ENCODE results near the gene RDM1.
"Not testable (repeated sequence)": the region's sequence is repeated elsewhere in the genome, so short reads cannot be mapped to it uniquely, and the experiment has no call there.

Gene RDM1

GRCh38 chr17:35930211-35931065, at the start of gene RDM1:
Gene RDM1 (minus strand): TSS chr17:35930773. CDS start chr17:35930727, 46 bp downstream.
- DNase-seq (ENCODE audit: low read depth), result no peak

GRCh38 chr17:35978346-35978745, 47.8 kb upstream of the RDM1 start:
- DNase-seq (ENCODE audit: low read depth), result no peak

- no peak for DNase-seq (ENCODE audit: low read depth)
Observed at GRCh38 chr17:35977509-35977908, 46.9 kb upstream of the RDM1 start.

GRCh38 chr17:35973333-35974260, 43.0 kb upstream of the RDM1 start:
- DNase-seq (ENCODE audit: low read depth), result no peak

- DNase-seq (ENCODE audit: low read depth), result no peak
Observed at GRCh38 chr17:35972945-35973332, 42.4 kb upstream of the RDM1 start.

- DNase-seq (ENCODE audit: low read depth), result no peak
Observed at GRCh38 chr17:35972535-35972934, 42.0 kb upstream of the RDM1 start.

- no peak for DNase-seq (ENCODE audit: low read depth)
Observed at GRCh38 chr17:35972066-35972465, 41.5 kb upstream of the RDM1 start.

- DNase-seq (ENCODE audit: low read depth), result peak; percentile 27
Observed at GRCh38 chr17:35969558-35970380, 39.2 kb upstream of the RDM1 start.

- no peak for DNase-seq (ENCODE audit: low read depth)
Observed at GRCh38 chr17:35968520-35969054, 38.0 kb upstream of the RDM1 start.

GRCh38 chr17:35965272-35965671, 34.7 kb upstream of the RDM1 start:
- DNase-seq (ENCODE audit: low read depth), result no peak

- DNase-seq (ENCODE audit: low read depth), result no peak
Observed at GRCh38 chr17:35963663-35964062, 33.1 kb upstream of the RDM1 start.

- no peak for DNase-seq (ENCODE audit: low read depth)
Observed at GRCh38 chr17:35953720-35954119, 23.1 kb upstream of the RDM1 start.

GRCh38 chr17:35949401-35949800, 18.8 kb upstream of the RDM1 start:
- no peak for DNase-seq (ENCODE audit: low read depth)

GRCh38 chr17:35948092-35948491, 17.5 kb upstream of the RDM1 start:
- no peak for DNase-seq (ENCODE audit: low read depth)

GRCh38 chr17:35947156-35947585, 16.6 kb upstream of the RDM1 start:
- DNase-seq (ENCODE audit: low read depth), result no peak

GRCh38 chr17:35944151-35944550, 13.6 kb upstream of the RDM1 start:
- no peak for DNase-seq (ENCODE audit: low read depth)

- no peak for DNase-seq (ENCODE audit: low read depth)
Observed at GRCh38 chr17:35943537-35943936, 13.0 kb upstream of the RDM1 start, which contains the start of gene LYZL6. Gene LYZL6 (minus strand): TSS chr17:35943713. CDS start chr17:35939356, 4,357 bp downstream.

- no peak for DNase-seq (ENCODE audit: low read depth)
Observed at GRCh38 chr17:35942588-35943186, 12.1 kb upstream of the RDM1 start.

- not testable (repeated sequence) for DNase-seq (ENCODE audit: low read depth)
Observed at GRCh38 chr17:35938492-35938891, 7.9 kb upstream of the RDM1 start.

- DNase-seq (ENCODE audit: low read depth), result no peak
Observed at GRCh38 chr17:35936063-35936462, 5.5 kb upstream of the RDM1 start.

- DNase-seq (ENCODE audit: low read depth), result no peak
Observed at GRCh38 chr17:35934760-35935159, 4.2 kb upstream of the RDM1 start.

Data from HS-27A (cell line).